HepG2 (cell line): ENCODE measurements around the gene SLC8B1. TPM values are rescaled to one million over a fixed set of nuclear protein-coding genes. Genes with fewer than 3 reads are reported as not detected.

Source experiments
- ASH2L ChIP-seq: fragments of 300-600, 200-600 bp; sonication (generic); IDR thresholded peaks from 2 replicates; pipeline ENCODE4 v1.7.0; 2017; ENCODE audit warnings: low read depth, mild to moderate bottlenecking, moderate library complexity, mixed read lengths, low read length; ENCODE audit not compliant: insufficient read length
- CBFB ChIP-seq: sonication (generic); formaldehyde crosslinking; IDR thresholded peaks from 2 replicates; pipeline ENCODE4 v1.4.0; 2020; ENCODE audit warnings: missing genetic modification reagents
- ESRRA ChIP-seq: sonication (generic); formaldehyde crosslinking; IDR thresholded peaks from 2 replicates; pipeline ENCODE4 v1.5.1; 2020; ENCODE audit warnings: mild to moderate bottlenecking, low read depth, missing genetic modification reagents
- EZH2 ChIP-seq: conservative IDR thresholded peaks from 2 replicates; pipeline ENCODE4 v1.6.1; 2012; ENCODE audit warnings: mild to moderate bottlenecking, low read depth, low read length, moderate library complexity
- GATAD2A ChIP-seq: IDR thresholded peaks from 2 replicates; pipeline ENCODE4 v1.6.1; 2016
- KAT8 ChIP-seq: IDR thresholded peaks from 2 replicates; pipeline ENCODE4 v1.6.1; 2016; ENCODE audit warnings: missing genetic modification reagents, missing compliant biosample characterization
- KDM5B ChIP-seq: sonication (generic); formaldehyde crosslinking; IDR thresholded peaks from 2 replicates; pipeline ENCODE4 v1.4.0; 2020; ENCODE audit warnings: missing genetic modification reagents, mild to moderate bottlenecking, borderline replicate concordance
- MEIS2 ChIP-seq: sonication (generic); formaldehyde crosslinking; IDR thresholded peaks from 2 replicates; pipeline ENCODE4 v1.9.0; 2021; ENCODE audit warnings: mild to moderate bottlenecking, missing genetic modification reagents
- PHF8 ChIP-seq: sonication (generic); formaldehyde crosslinking; IDR thresholded peaks from 2 replicates; pipeline ENCODE4 v1.5.0; 2020; ENCODE audit warnings: missing genetic modification reagents
- REXO4 ChIP-seq: sonication (generic); formaldehyde crosslinking; IDR thresholded peaks from 2 replicates; pipeline ENCODE4 v1.8.0; 2022; ENCODE audit warnings: missing genetic modification reagents, mild to moderate bottlenecking, borderline replicate concordance
- SAFB2 ChIP-seq: sonication (generic); formaldehyde crosslinking; IDR thresholded peaks from 2 replicates; pipeline ENCODE4 v1.5.1; 2020; ENCODE audit warnings: missing genetic modification reagents, low read depth, mild to moderate bottlenecking, borderline replicate concordance
- TMF1 ChIP-seq: sonication (generic); formaldehyde crosslinking; IDR thresholded peaks from 2 replicates; pipeline ENCODE4 v1.8.1; 2022; ENCODE audit warnings: low read depth, missing genetic modification reagents
- TRIM24 ChIP-seq: sonication (generic); formaldehyde crosslinking; IDR thresholded peaks from 2 replicates; pipeline ENCODE4 v1.8.0; 2022; ENCODE audit warnings: mild to moderate bottlenecking, missing genetic modification reagents
- U2AF1 ChIP-seq: fragments of 200-400 bp; formaldehyde crosslinking; optimal IDR thresholded peaks from 2 replicates; pipeline ENCODE3; 2017; ENCODE audit warnings: mild to moderate bottlenecking, low read depth, low read length
- YEATS4 ChIP-seq: sonication (generic); formaldehyde crosslinking; IDR thresholded peaks from 2 replicates; pipeline ENCODE4 v1.4.0; 2020; ENCODE audit warnings: missing genetic modification reagents, borderline replicate concordance
- ZFP90 ChIP-seq: sonication (generic); formaldehyde crosslinking; IDR thresholded peaks from 2 replicates; pipeline ENCODE4 v1.8.0; 2022; ENCODE audit warnings: missing genetic modification reagents, mild to moderate bottlenecking, inconsistent platforms, borderline replicate concordance
- ZMYM3 ChIP-seq: sonication (generic); formaldehyde crosslinking; IDR thresholded peaks from 2 replicates; pipeline ENCODE4 v1.5.1; 2020; ENCODE audit warnings: mild to moderate bottlenecking, missing genetic modification reagents
- ZNF501 ChIP-seq: sonication (generic); formaldehyde crosslinking; IDR thresholded peaks from 2 replicates; pipeline ENCODE4 v1.5.1; 2020; ENCODE audit warnings: mild to moderate bottlenecking, moderate library complexity, missing genetic modification reagents
- ZNF564 ChIP-seq: sonication (generic); formaldehyde crosslinking; IDR thresholded peaks from 2 replicates; pipeline ENCODE4 v1.8.1; 2023; ENCODE audit warnings: mild to moderate bottlenecking, missing genetic modification reagents
- ZNF572 ChIP-seq: sonication (generic); formaldehyde crosslinking; IDR thresholded peaks from 2 replicates; pipeline ENCODE4 v1.5.1; 2020; ENCODE audit warnings: mild to moderate bottlenecking, missing genetic modification reagents
- ZNF703 ChIP-seq: sonication (generic); formaldehyde crosslinking; IDR thresholded peaks from 2 replicates; pipeline ENCODE4 v1.5.1; 2020; ENCODE audit warnings: missing genetic modification reagents, mild to moderate bottlenecking, moderate library complexity, borderline replicate concordance
- ZNF772 ChIP-seq: sonication (generic); formaldehyde crosslinking; IDR thresholded peaks from 2 replicates; pipeline ENCODE4 v1.5.0; 2020; ENCODE audit warnings: mild to moderate bottlenecking, missing genetic modification reagents
- ZNF781 ChIP-seq: sonication (generic); formaldehyde crosslinking; IDR thresholded peaks from 2 replicates; pipeline ENCODE4 v1.5.1; 2020; ENCODE audit warnings: borderline replicate concordance, mild to moderate bottlenecking, missing genetic modification reagents; ENCODE audit errors: not compliant biosample characterization
- polyA plus RNA-seq, 8 experiments: library from polyadenylated mRNA; depleted of rRNA in 3 of 8; stranded (reverse) in 7 of 8; unstranded in 1 of 8; fragments of >200 nt; fragmentation: Illumina TruSeq in 4 of 8; extraction: Trizol in 4 of 8; gene quantifications; 2 replicates each; pipeline versions ENCODE4 v1.2.1 to v1.2.3, GENCODE V29; 2011 to 2016; ENCODE audit warnings: low read depth in 4 of 8, missing spikeins in 1 of 8, mixed read lengths in 1 of 8; ENCODE audit not compliant: insufficient read depth in 1 of 8
- total RNA-seq, 5 experiments: library from RNA; depleted of rRNA; stranded (reverse); fragments of >200 nt; fragmentation: Illumina TruSeq; extraction: Trizol; gene quantifications; 2 replicates each; pipeline ENCODE4 v1.2.3, GENCODE V29; 2016; ENCODE audit warnings: low read depth in 1 of 5
- TF ChIP-seq, protein P1 (sequence below): IDR thresholded peaks from 2 replicates; pipeline ENCODE4 v1.6.1; 2016
- TF ChIP-seq, protein P2 (sequence below): sonication (generic); formaldehyde crosslinking; IDR thresholded peaks from 2 replicates; pipeline ENCODE4 v1.4.0; 2020; ENCODE audit warnings: missing genetic modification reagents, low read depth, mild to moderate bottlenecking, borderline replicate concordance
- TF ChIP-seq, protein P3 (sequence below): sonication (generic); formaldehyde crosslinking; IDR thresholded peaks from 2 replicates; pipeline ENCODE4 v1.4.0; 2020; ENCODE audit warnings: low read depth, mild to moderate bottlenecking, missing genetic modification reagents

Gene SLC8B1
- total and polyA plus RNA-seq, 2 of the 13 experiments (the other 11 are each of a cell fraction or from before 2014, with no cell fraction given) = 6.8 to 8.0 TPM

DNA sequence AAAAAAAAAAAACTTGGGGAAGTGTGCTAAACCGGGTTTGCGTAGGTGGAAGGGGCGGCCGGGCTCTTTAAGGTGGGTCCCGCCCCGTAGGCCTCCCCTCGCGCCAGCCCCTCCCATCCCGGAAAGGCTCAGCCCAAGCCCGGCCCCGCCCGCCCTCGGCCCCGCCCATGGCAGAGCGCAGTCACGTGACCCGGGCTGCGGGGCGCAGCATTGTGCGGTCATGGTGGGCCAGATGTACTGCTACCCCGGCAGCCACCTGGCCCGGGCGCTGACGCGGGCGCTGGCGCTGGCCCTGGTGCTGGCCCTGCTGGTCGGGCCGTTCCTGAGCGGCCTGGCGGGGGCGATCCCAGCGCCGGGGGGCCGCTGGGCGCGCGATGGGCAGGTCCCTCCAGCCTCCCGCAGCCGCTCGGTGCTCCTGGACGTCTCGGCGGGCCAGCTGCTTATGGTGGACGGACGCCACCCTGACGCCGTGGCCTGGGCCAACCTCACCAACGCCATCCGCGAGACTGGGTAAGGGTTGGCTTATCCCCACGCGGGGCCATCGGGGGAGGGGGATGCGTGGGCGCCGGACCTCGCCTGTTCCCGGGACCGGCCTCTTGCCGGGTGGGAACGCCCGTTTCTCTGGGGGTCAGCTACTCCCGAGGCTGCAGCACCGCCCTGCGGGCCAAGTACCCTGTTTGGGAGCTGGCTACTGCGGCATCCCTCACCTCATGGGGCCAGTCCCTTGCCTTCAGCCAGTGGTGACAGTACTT is 23.6 kb upstream of the SLC8B1 start, which contains the start of gene PLBD2 (continued):
- peak; percentile 38 for TF ChIP-seq ASH2L
- TF ChIP-seq, protein P1, sequence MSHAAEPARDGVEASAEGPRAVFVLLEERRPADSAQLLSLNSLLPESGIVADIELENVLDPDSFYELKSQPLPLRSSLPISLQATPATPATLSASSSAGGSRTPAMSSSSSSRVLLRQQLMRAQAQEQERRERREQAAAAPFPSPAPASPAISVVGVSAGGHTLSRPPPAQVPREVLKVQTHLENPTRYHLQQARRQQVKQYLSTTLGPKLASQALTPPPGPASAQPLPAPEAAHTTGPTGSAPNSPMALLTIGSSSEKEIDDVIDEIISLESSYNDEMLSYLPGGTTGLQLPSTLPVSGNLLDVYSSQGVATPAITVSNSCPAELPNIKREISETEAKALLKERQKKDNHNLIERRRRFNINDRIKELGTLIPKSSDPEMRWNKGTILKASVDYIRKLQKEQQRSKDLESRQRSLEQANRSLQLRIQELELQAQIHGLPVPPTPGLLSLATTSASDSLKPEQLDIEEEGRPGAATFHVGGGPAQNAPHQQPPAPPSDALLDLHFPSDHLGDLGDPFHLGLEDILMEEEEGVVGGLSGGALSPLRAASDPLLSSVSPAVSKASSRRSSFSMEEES (CRISPR knock-in tag) = peak; percentile 79
- TF ChIP-seq ZNF501 (CRISPR knock-in tag) = 0 out of 2 replicates have a peak, but pooled peaks have one; percentile 31
- TF ChIP-seq ZNF703 (CRISPR knock-in tag) = no peak
- TF ChIP-seq SAFB2 (CRISPR knock-in tag) = peak; percentile 50; the same call in 1 of the 2 replicates
- peak; percentile 77; the same call in 1 of the 2 replicates for TF ChIP-seq YEATS4 (CRISPR knock-in tag)
- no peak for TF ChIP-seq EZH2
- TF ChIP-seq ZNF572 = 0 out of 2 replicates have a peak, but pooled peaks have one; percentile 25
- TF ChIP-seq ZNF564 (CRISPR knock-in tag) = 0 out of 2 replicates have a peak, but pooled peaks have one; percentile 64
- TF ChIP-seq TMF1 (CRISPR knock-in tag) = 0 out of 2 replicates have a peak, but pooled peaks have one; percentile 41
- 0 out of 2 replicates have a peak, but pooled peaks have one; percentile 45 for TF ChIP-seq ZFP90 (CRISPR knock-in tag)
- peak; percentile 41; the same call in 1 of the 2 replicates for TF ChIP-seq ZMYM3 (CRISPR knock-in tag)
- no peak for TF ChIP-seq U2AF1
- peak; percentile 72; the same call in 1 of the 2 replicates for TF ChIP-seq ESRRA (CRISPR knock-in tag)
- peak; percentile 87 for TF ChIP-seq KDM5B
- TF ChIP-seq TRIM24 = no peak
- TF ChIP-seq, protein P2, sequence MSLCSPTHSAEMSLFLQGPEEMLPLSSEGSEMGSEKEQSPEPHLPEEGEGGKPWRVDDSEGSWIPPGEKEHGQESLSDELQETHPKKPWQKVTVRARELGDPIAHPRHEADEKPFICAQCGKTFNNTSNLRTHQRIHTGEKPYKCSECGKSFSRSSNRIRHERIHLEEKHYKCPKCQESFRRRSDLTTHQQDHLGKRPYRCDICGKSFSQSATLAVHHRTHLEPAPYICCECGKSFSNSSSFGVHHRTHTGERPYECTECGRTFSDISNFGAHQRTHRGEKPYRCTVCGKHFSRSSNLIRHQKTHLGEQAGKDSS (CRISPR knock-in tag) = peak; percentile 55; the same call in 1 of the 2 replicates
- peak; percentile 67 for TF ChIP-seq PHF8 (CRISPR knock-in tag)
- 0 out of 2 replicates have a peak, but pooled peaks have one; percentile 37 for TF ChIP-seq CBFB (CRISPR knock-in tag)
- no peak for TF ChIP-seq ZNF781 (CRISPR knock-in tag)
- TF ChIP-seq, protein P3, sequence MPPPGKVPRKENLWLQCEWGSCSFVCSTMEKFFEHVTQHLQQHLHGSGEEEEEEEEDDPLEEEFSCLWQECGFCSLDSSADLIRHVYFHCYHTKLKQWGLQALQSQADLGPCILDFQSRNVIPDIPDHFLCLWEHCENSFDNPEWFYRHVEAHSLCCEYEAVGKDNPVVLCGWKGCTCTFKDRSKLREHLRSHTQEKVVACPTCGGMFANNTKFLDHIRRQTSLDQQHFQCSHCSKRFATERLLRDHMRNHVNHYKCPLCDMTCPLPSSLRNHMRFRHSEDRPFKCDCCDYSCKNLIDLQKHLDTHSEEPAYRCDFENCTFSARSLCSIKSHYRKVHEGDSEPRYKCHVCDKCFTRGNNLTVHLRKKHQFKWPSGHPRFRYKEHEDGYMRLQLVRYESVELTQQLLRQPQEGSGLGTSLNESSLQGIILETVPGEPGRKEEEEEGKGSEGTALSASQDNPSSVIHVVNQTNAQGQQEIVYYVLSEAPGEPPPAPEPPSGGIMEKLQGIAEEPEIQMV = 0 out of 2 replicates have a peak, but pooled peaks have one; percentile 61
- 0 out of 2 replicates have a peak, but pooled peaks have one; percentile 56 for TF ChIP-seq KAT8
- TF ChIP-seq ZNF772 = peak; percentile 42; the same call in 1 of the 2 replicates
- no peak for TF ChIP-seq GATAD2A
- TF ChIP-seq MEIS2 (CRISPR knock-in tag) = 0 out of 2 replicates have a peak, but pooled peaks have one; percentile 7
- 0 out of 2 replicates have a peak, but pooled peaks have one; percentile 41 for TF ChIP-seq REXO4 (CRISPR knock-in tag)
